ENCODE measurements around the gene ZNF618.

The ZNF618 gene

DNA sequence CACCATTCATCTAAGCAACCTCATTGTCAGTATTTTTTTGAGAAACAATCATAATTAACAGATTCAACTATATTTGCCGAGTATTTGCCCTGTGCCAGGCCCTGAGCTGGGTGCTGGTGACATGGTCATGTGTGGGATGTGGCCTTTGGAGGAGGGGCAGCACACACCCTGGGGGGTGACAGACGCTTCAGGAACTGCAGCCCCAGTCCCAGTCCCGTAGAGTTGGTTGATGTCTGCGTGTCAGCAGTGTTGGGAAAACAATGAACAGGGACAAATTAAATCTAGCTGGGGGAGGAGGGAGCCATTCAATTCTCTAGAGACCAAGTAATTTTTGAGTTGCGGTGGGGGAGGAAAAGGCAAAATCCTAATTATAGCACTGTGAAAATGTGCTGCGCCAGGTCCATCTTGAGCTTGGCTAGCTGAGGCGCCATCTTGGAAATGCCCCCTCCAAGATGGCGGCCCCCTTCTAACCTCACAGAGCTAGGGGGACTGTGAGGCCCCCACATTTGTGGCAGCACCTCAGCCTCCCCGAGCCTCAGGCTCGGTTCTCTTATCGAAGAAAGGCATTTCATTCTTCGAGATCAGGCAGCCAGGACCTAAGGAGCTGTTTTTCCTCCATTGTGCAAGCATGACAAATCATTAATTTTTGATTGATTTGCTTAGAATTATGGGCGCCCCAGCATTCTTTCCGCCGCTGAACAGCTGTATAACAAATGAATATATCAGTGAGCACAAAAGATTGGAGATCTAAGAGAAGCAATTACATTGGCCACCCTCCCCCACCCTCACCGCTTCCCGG lies 87.8 kb downstream of the ZNF618 start:
- H3K4me3 Mint-ChIP-seq: no peak overlapping the region
- no peaks in the 10 kb centered on the region for H3K4me1 Mint-ChIP-seq (ENCODE audit: low read depth)
- H3K27ac Mint-ChIP-seq: no peak overlapping the region
- no peaks in the 10 kb centered on the region for H3K36me3 Mint-ChIP-seq
- H3K9me3 Mint-ChIP-seq (ENCODE audit: low read depth): no peaks in the 10 kb centered on the region
- no peaks in the 10 kb centered on the region for H3K27me3 Mint-ChIP-seq

DNA sequence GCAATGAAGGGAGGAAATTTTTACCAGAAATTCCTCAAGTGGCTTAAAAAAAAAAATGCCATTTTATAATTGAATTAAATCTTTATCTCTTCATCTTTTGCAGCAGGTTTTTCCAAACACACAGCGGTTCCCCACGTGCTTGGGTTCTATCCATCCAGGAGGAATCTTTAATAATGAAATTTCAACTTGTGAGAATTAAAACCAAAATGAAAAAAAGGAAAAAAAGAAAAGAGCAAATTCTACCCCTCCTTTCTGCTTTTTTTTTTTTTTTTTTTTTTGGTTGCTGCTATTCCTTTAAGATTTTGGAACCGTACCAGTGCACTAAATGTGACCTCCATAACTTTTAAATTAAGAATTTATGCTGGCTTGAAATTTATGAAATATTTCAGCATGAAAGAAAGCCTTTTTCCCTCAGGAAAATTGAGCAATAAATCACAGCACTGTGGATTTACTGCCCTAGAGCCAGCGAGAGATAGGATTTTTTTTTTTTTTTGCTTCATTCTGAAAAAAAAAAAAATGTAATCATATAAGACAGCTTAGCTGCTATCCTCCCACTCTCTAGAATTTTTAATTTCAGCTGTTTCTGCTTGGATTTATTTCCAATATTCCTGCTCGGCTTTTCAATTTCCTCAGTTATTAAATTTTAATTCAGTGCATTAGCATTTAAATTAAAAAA lies 88.5 kb downstream of the ZNF618 start:
- Mint-ChIP-seq H3K4me3 (no peak overlapping the region), H3K27ac (no peak overlapping the region), H3K36me3 (no peaks in the 10 kb centered on the region), H3K4me1 (ENCODE audit: low read depth) (no peaks in the 10 kb centered on the region), H3K9me3 (ENCODE audit: low read depth) (no peaks in the 10 kb centered on the region), H3K27me3 (no peaks in the 10 kb centered on the region)

DNA sequence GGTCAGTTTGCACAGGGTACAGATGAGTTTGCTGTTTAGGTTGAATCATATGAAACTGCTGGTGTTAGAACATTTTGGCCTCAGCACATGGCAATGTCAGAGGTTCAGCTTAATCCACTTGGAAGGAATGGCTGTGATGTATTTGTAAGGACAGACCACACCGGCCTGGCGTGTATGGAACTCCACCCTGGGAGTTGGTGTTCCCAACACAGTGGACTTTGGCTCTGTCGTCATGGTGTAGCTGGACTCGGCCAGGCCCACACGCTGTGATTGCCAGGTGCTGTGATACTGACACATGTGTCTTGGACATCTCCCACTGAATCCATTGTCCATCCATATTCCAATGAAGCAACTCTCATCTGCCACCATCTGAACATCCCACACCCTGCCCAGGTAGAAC lies 90.3 kb downstream of the ZNF618 start:
- Mint-ChIP-seq H3K4me3 (no peak overlapping the region), H3K9me3 (ENCODE audit: low read depth) (no peaks in the 10 kb centered on the region), H3K27me3 (no peaks in the 10 kb centered on the region), H3K4me1 (ENCODE audit: low read depth) (no peaks in the 10 kb centered on the region), H3K27ac (no peak overlapping the region), H3K36me3 (no peaks in the 10 kb centered on the region)

DNA sequence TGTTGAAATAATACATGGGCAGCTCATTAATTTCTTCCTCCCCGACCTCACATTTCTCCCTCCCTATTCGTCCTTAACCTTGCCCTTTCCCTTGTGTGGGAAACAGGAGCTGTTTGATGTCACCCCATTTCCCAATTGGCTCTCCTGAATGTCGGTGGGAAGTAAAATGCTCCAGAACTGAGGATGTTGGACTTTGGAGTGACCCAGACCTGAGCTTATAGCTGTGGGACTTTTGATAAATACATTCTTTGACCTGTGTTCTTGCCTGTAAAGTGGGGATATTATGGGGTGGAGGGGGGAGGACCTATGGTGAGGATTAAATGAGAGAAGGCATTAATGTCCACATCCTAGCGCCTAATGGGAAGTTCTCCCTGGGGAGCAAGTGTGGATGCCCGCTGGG lies 91.3 kb downstream of the ZNF618 start:
- no peaks in the 10 kb centered on the region for H3K4me1 Mint-ChIP-seq (ENCODE audit: low read depth)
- H3K27ac Mint-ChIP-seq: no peak overlapping the region
- no peak overlapping the region for H3K4me3 Mint-ChIP-seq
- no peaks in the 10 kb centered on the region for H3K36me3 Mint-ChIP-seq
- H3K9me3 Mint-ChIP-seq (ENCODE audit: low read depth): no peaks in the 10 kb centered on the region
- H3K27me3 Mint-ChIP-seq: no peaks in the 10 kb centered on the region

DNA sequence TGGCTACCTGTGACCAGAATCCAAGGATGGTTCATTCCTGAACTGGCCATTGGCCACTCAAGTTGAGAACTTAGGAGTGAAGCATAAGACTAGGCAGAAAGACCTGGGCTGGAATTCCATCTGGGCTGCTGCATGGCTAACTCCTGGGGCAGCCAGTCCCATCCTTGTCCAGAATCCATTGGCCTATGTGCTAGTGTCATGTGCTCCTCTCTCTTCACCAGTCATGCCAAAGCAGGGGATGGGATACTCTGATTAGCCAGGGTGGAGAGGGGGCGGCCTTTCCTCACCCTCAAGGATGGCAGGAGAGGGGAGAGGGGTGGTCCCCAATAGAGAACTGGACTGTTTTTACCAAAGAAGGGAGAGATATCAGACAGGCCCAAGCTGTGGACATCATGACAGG lies 93.2 kb downstream of the ZNF618 start:
- Mint-ChIP-seq H3K9me3 (ENCODE audit: low read depth) (no peaks in the 10 kb centered on the region), H3K4me1 (ENCODE audit: low read depth) (no peaks in the 10 kb centered on the region), H3K27ac (no peak overlapping the region), H3K27me3 (no peaks in the 10 kb centered on the region), H3K4me3 (no peak overlapping the region), H3K36me3 (no peaks in the 10 kb centered on the region)

DNA sequence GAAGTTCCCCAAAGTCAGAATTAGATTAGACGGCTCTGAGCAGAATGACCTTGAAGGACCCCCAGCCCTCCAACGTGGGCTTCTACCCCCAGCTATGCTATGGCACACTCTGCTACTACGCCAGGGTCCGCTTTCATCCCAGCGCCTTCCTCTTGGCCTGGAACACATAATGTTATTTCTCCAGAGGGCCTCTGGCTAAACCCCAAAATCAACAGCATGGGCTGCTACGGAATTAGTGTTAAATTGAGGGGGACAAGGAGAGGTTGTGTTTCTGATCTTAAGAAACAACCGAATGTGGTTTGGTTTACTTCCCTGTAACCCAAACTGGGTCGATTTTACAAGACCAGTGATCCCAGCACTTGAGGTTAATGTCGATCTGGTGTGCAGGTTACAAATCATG lies 97.1 kb downstream of the ZNF618 start:
- no peaks in the 10 kb centered on the region for H3K4me1 Mint-ChIP-seq (ENCODE audit: low read depth)
- no peak overlapping the region for H3K4me3 Mint-ChIP-seq
- H3K27me3 Mint-ChIP-seq: no peaks in the 10 kb centered on the region
- H3K36me3 Mint-ChIP-seq: no peaks in the 10 kb centered on the region
- H3K27ac Mint-ChIP-seq: no peak overlapping the region
- no peaks in the 10 kb centered on the region for H3K9me3 Mint-ChIP-seq (ENCODE audit: low read depth)

DNA sequence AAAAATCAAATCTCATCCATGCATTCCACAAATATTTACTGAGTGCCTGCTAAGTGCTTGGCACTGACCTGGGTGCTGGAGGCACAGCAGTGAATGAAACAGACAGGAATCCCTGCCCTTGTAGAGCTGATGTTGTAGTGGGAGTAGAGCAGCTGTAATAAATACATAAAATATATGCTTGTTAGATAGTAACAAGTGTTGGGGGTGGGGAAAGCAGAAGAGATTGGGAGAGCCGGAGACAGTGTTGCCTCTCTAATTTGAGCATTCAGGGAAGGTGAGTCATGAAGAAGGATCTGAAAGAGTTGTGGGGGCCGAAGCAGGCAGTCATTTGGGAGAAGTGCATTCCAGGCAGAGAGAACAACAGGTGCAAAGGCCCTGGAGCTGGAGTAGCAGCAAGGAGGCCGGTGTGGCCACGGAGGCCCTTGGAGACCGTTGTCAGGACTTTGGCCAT lies 97.9 kb downstream of the ZNF618 start:
- H3K4me3 Mint-ChIP-seq: no peak overlapping the region
- no peak overlapping the region for H3K27ac Mint-ChIP-seq
- H3K27me3 Mint-ChIP-seq: no peaks in the 10 kb centered on the region
- H3K4me1 Mint-ChIP-seq (ENCODE audit: low read depth): no peaks in the 10 kb centered on the region
- H3K36me3 Mint-ChIP-seq: no peaks in the 10 kb centered on the region
- no peaks in the 10 kb centered on the region for H3K9me3 Mint-ChIP-seq (ENCODE audit: low read depth)

DNA sequence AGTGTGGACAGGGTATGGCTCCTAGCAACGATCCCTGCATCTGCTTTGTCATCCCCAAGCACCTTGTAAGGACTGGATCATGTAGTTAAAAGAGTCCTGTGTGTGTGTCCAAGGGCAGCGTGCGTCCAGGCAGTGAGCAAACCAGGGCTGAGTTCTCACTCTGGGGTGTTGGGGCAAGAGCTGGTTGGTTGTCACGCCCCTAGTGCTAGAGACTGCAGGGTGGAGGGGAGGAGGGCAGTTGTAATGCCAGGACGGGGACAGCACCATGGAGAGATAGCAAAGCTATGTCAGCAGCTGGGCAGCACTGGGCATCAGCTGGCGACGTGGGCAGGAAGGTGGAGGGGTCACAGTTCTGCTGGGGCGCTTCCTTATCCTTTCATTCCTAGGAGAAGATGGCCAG lies 100.8 kb downstream of the ZNF618 start:
- no peaks in the 10 kb centered on the region for H3K4me1 Mint-ChIP-seq (ENCODE audit: low read depth)
- no peak overlapping the region for H3K27ac Mint-ChIP-seq

DNA sequence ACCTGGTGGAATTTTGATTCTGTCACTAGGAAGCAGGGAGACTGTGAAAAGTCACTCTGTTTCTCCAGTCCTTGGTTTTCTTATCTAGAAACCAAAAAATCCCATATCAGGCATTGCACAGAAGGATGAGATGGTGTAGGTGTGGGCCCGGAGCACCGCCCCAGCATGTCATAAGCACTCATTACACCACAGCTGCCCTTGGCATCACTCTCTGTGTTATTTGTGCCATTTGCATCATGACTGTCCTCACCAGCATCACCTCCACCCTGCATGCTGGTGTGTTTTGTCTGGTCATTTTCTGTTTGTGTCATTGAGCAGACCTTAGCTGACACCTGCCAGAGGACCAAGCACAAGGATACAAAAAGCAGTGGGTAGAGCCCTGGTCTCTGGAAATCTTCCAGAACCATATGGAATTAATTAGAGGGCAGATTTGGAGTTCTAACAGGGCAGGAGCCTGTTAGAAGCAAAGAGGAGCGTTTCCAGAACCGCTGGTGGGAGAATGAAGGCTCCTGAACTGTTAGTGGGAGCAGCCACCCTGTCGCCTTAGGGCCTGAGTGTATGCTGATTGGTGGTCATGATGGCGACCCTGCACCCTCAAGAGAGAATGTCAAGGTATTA lies 102.7 kb downstream of the ZNF618 start:
- H3K4me1 Mint-ChIP-seq (ENCODE audit: low read depth): no peaks in the 10 kb centered on the region
- H3K9me3 Mint-ChIP-seq (ENCODE audit: low read depth): no peaks in the 10 kb centered on the region
- no peaks in the 10 kb centered on the region for H3K36me3 Mint-ChIP-seq
- no peaks in the 10 kb centered on the region for H3K27me3 Mint-ChIP-seq
- H3K27ac Mint-ChIP-seq: no peak overlapping the region
- H3K4me3 Mint-ChIP-seq: no peak overlapping the region

More for the DNA sequence above, 100.8 kb downstream of the ZNF618 start:
- no peak overlapping the region for H3K4me3 Mint-ChIP-seq
- H3K9me3 Mint-ChIP-seq (ENCODE audit: low read depth): no peaks in the 10 kb centered on the region
- H3K36me3 Mint-ChIP-seq: no peaks in the 10 kb centered on the region
- H3K27me3 Mint-ChIP-seq: no peaks in the 10 kb centered on the region

DNA sequence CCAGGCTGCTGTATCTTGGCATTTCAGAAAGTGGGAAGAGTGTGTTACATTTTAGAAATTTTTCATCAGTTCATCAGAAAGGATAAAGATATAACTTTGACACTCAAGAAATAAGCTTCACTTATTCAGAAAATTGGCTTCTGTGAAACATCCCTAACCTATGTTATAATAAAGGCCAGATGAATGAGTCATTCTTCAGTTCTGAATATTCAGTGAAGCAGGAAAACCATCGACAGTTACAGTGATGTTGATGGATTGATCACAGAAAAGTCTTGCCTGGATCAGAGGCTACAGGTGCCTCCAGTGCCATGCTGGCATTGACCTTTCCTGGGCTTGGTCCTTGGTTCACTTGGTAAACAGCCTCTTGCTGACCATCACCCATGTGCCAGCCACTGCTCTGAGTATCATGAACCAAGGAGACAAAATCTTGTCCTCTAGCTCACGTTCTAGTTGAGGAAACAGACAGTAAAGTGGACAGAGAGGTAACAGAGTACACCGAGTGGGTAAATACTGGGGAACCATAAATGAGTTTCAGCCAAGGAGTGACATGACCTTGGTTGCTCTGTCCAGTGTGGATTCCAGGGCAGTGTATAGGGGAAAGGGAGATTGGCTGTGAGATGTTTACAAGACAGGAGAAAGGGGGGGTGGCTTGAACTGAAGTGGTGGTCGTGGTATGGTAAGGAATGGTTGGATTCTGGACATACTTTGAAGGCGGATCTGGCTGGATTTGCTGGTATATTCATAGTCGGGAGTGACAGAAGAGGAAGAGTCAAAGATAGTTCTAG lies 103.4 kb downstream of the ZNF618 start:
- Mint-ChIP-seq H3K27me3 (no peaks in the 10 kb centered on the region), H3K4me3 (no peak overlapping the region), H3K27ac (no peak overlapping the region)

DNA sequence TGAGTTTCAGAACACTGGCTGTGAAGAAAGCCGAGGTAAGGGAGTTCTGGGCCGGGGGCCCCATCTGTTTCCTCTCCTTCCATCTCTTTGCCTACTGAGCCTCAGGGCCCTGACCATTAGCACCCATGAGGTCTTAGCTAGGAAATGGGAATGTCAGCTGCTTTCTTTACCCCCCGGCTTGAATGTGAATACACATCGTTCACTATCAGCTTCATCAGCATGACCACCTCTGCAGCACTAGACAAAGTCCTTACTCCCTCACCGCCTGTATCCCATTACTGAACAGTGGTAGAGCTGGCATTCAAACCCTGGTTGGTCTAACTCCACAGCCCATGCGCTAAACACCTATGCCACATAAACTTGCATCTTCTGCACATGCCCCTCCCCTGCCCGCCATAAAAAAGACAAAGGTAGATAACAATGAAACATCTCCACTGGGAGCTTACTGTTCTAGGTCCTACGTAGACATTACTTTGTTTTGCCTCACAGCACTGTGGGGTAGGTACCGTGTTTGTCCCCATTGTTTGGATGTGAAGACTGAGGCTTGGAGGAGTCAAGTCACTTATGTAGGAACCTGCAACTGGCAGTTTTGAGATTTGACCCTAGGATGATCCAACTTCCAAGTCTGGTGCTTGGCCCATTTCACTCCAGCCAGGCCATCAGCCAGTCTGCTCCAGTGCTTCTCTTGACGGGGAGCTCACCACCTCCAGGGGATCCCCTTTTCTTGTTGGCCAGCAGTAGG lies 108.7 kb downstream of the ZNF618 start:
- Mint-ChIP-seq H3K36me3 (peaks cover 3% of the 10 kb centered on the region), H3K9me3 (ENCODE audit: low read depth) (no peaks in the 10 kb centered on the region), H3K4me3 (no peak overlapping the region), H3K27me3 (no peaks in the 10 kb centered on the region), H3K4me1 (ENCODE audit: low read depth) (no peaks in the 10 kb centered on the region), H3K27ac (no peak overlapping the region)

More for the DNA sequence above, 103.4 kb downstream of the ZNF618 start:
- Mint-ChIP-seq H3K9me3 (ENCODE audit: low read depth) (no peaks in the 10 kb centered on the region), H3K36me3 (no peaks in the 10 kb centered on the region), H3K4me1 (ENCODE audit: low read depth) (no peaks in the 10 kb centered on the region)

DNA sequence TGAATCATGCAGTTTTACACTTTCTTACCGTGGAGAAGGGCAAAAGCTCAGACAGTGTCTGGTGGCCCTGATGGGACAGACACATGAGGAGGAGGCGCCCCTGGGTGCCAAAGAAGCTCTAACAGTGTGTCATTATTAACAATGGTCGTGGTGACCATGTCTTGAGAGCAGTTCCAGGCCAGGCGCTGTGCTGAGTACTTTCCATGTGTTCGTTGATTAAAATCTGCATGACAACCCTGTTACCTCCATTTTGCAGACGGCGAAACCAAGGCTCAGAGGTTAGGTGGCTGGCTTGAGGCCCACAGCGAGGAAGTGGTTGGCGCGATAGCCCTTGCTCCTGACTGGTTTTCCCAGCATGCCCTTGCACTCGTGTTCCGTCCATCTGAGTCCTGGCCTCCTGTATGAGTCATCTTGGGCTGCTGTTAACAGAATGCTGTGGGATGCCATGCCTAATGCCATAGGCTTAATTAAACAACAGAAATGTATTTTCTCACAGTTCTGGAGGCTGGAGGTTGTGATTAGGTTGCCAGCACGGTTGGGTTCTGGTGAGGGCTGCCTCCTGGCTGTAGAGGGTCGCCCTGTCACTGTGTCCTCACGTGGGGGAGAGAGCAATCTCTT lies 110.0 kb downstream of the ZNF618 start:
- H3K9me3 Mint-ChIP-seq (ENCODE audit: low read depth): no peaks in the 10 kb centered on the region
- no peaks in the 10 kb centered on the region for H3K4me1 Mint-ChIP-seq (ENCODE audit: low read depth)
- no peak overlapping the region for H3K27ac Mint-ChIP-seq
- H3K36me3 Mint-ChIP-seq: peaks cover 5% of the 10 kb centered on the region
- no peaks in the 10 kb centered on the region for H3K27me3 Mint-ChIP-seq
- no peak overlapping the region for H3K4me3 Mint-ChIP-seq

DNA sequence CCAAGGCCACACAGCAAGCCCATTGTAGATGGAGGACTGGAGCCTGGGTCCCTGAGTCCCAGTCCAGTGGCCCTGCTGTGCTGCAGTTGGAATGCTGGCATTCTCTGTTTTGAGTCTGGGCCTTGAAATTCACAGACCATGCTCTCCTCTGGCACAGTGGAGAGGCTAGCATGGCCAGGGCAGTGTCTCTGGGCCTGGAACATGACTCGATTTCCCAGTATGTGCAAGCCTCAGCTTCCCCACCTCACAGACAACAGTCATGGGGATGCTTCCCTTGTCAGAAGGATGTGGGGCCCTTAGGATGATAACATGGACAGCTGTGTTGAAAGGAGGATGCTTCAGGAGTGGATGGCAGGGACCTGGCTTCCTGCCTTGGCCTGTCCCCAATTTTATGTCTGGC lies 110.8 kb downstream of the ZNF618 start:
- H3K4me1 Mint-ChIP-seq (ENCODE audit: low read depth): peaks cover 1% of the 10 kb centered on the region
- no peaks in the 10 kb centered on the region for H3K27me3 Mint-ChIP-seq
- H3K9me3 Mint-ChIP-seq (ENCODE audit: low read depth): no peaks in the 10 kb centered on the region
- peaks cover 5% of the 10 kb centered on the region for H3K36me3 Mint-ChIP-seq
- H3K27ac Mint-ChIP-seq: no peak overlapping the region
- H3K4me3 Mint-ChIP-seq: no peak overlapping the region

DNA sequence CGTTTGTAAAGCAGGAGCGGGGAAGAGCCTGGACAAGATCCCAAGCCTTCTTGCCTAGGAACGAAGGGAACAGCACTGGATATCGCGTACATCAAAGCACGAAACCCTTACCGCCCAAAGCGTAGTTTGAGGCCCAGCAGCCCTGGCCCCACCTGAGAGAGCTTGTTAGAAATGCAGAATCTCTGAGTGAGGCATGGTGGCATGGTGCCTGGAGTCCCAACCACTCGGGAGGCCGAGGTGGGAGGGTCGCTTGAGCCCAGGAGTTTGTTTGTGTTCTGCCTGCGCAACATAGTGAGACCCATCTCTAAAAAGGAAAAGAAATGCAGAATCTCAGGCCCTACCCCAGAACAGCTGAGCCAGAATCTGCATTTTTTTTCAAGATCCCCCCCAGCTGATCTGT lies 111.4 kb downstream of the ZNF618 start:
- peaks cover 1% of the 10 kb centered on the region for H3K4me1 Mint-ChIP-seq (ENCODE audit: low read depth)
- no peaks in the 10 kb centered on the region for H3K9me3 Mint-ChIP-seq (ENCODE audit: low read depth)
- no peak overlapping the region for H3K4me3 Mint-ChIP-seq
- no peaks in the 10 kb centered on the region for H3K27me3 Mint-ChIP-seq
- no peak overlapping the region for H3K27ac Mint-ChIP-seq
- H3K36me3 Mint-ChIP-seq: peaks cover 5% of the 10 kb centered on the region
